Caco-2 (cell line): ENCODE measurements around the gene TNFRSF8. TPM values are rescaled to one million over a fixed set of nuclear protein-coding genes. Genes with fewer than 3 reads are reported as not detected.

Experiments
- BruUV-seq: library from RNA; stranded (reverse); fragments of 400-500 nt; replicated peaks from 2 replicates; lab custom pipeline; 2021; lab: Mats Ljungman, UMichigan
- CTCF ChIA-PET: fragments of 300-600 bp; sonication (Branson Sonifier 250); formaldehyde crosslinking; loops from one replicate; lab custom pipeline; 2022; ENCODE audit warnings: antibody characterized with exemption; lab: Charles Lee
- POLR2A ChIA-PET: fragments of 300-600 bp; sonication (Branson Sonifier 250); formaldehyde crosslinking; loops from one replicate; lab custom pipeline; 2022; ENCODE audit warnings: antibody characterized with exemption; lab: Charles Lee
- DNase-seq, 2 experiments: peaks; one replicate each; pipeline versions ENCODE4 v3.0.0 to v3.0.0-alpha.2; 2020 to 2022
- H3K27me3 ChIP-seq: replicated peaks from 2 replicates; pipeline ENCODE4 v1.6.0; 2011; ENCODE audit warnings: low read length; ENCODE audit not compliant: control insufficient read depth, insufficient read depth
- H3K36me3 ChIP-seq: 2 replicates; pipeline ENCODE4 v1.5.1; 2011; ENCODE audit warnings: low read length; ENCODE audit not compliant: control insufficient read depth, insufficient read depth
- H3K4me1 ChIP-seq: fragments of 250-450 bp; sonication (Bioruptor Pico); 2 replicates; pipeline ENCODE4 v1.5.1; 2020; ENCODE audit warnings: mild to moderate bottlenecking
- H3K4me3 ChIP-seq: 2 replicates; pipeline ENCODE4 v1.5.1; 2011; ENCODE audit warnings: low read depth, mild to moderate bottlenecking, control low read depth, low read length
- H3K9me3 ChIP-seq: fragments of 250-450 bp; sonication (Bioruptor Pico); 2 replicates; pipeline ENCODE4 v1.5.1; 2020; ENCODE audit warnings: mild to moderate bottlenecking, moderate library complexity
- H3K27ac Mint-ChIP-seq: one replicate; pipeline ENCODE4 v1.8.0; 2022; ENCODE audit warnings: mixed read lengths; ENCODE audit not compliant: unreplicated experiment
- H3K27me3 Mint-ChIP-seq: one replicate; pipeline ENCODE4 v1.8.0; 2022; ENCODE audit warnings: mixed read lengths; ENCODE audit not compliant: insufficient read depth, unreplicated experiment
- H3K36me3 Mint-ChIP-seq: one replicate; pipeline ENCODE4 v1.8.0; 2022; ENCODE audit warnings: mild to moderate bottlenecking, mixed read lengths; ENCODE audit not compliant: insufficient read depth, unreplicated experiment
- H3K4me1 Mint-ChIP-seq: one replicate; pipeline ENCODE4 v1.8.0; 2022; ENCODE audit warnings: low read depth, mixed read lengths; ENCODE audit not compliant: unreplicated experiment
- H3K4me3 Mint-ChIP-seq: one replicate; pipeline ENCODE4 v1.8.0; 2022; ENCODE audit warnings: mild to moderate bottlenecking, moderate library complexity, mixed read lengths; ENCODE audit not compliant: unreplicated experiment
- H3K9me3 Mint-ChIP-seq: one replicate; pipeline ENCODE4 v1.8.0; 2022; ENCODE audit warnings: mixed read lengths; ENCODE audit not compliant: unreplicated experiment
- intact Hi-C: fragments of 100-400 bp; cut with micrococcal nuclease; formaldehyde crosslinking; loops from one replicate; pipeline ENCODE4 v1.10.0; 2022; ENCODE audit not compliant: unreplicated experiment
- total RNA-seq: library from RNA; stranded (reverse); gene quantifications from 2 replicates; pipeline ENCODE4 v1.2.3, GENCODE V29; 2022
- TF ChIP-seq, protein P1 (sequence below), 2 experiments: fragments of 200-600 bp in 1 of 2; IDR thresholded peaks; 1 replicate in 1 of 2; 2 replicates in 1 of 2; pipeline versions ENCODE4 v1.5.1 to v1.8.0; 2011 to 2022; ENCODE audit warnings: antibody characterized with exemption in 1 of 2, control low read depth in 1 of 2, inconsistent platforms in 1 of 2, low read depth in 1 of 2, low read length in 1 of 2, mild to moderate bottlenecking in 1 of 2, moderate library complexity in 1 of 2; ENCODE audit not compliant: insufficient read depth in 1 of 2, severe bottlenecking in 1 of 2, unreplicated experiment in 1 of 2

The TNFRSF8 gene
- total RNA-seq, 1 experiment from 2014 or later: not detected

DNA sequence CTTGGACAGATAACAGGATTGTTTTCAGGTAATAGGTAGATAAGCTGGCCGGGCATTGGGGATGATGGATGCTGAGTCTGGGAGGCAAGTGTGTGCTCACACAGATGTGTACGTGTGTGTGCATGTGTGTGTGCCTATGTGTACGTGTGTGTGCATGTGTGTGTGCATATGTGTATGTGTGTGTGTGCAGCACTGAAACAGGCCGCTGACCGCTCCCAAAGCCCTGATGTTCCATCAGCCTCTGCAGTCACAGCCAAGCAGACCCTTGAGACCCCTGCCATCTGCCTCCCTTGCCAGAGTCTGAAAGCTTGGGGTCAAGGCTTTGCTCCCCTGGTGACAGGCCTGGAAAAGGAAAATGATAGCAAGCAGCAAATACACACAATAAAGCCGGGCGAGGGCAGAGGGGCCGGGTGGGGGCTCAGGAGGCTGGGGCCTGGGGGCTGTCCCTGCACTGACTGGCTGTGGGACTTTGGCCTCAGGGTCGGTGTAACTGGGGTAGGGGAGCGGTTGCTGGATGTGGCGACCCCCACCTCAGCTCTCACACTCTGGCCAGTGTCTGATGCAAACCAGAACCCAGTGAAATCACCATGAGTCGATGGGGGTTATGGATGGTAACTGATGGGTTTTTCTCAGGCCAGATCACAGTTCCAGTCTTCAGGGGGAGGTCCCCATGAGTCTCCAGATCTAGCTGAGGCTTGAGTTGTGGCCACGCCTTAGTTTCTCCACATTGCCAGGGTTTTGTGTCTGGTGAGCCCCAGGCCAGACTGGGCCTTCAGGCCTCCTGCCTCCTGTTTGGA, 9.2 kb upstream of the TNFRSF8 start:
- H3K4me1 Mint-ChIP-seq: peaks cover 11% of the 10 kb centered on the region
- DNase-seq: no peak
- no peaks in the 10 kb centered on the region for H3K27me3 Mint-ChIP-seq
- intact Hi-C loops: no loop called here
- Histone ChIP-seq H3K4me3 (no peak overlapping the region), H3K27me3 (no peaks in the 10 kb centered on the region), H3K36me3 (no peaks in the 10 kb centered on the region), H3K4me1 (peaks cover 7% of the 10 kb centered on the region), H3K9me3 (no peaks in the 10 kb centered on the region)
- BruUV-seq: no TSS peak
- POLR2A ChIA-PET: no interaction called here
- no peaks in the 10 kb centered on the region for H3K9me3 Mint-ChIP-seq
- H3K4me3 Mint-ChIP-seq: no peak overlapping the region
- TF ChIP-seq, protein P1, sequence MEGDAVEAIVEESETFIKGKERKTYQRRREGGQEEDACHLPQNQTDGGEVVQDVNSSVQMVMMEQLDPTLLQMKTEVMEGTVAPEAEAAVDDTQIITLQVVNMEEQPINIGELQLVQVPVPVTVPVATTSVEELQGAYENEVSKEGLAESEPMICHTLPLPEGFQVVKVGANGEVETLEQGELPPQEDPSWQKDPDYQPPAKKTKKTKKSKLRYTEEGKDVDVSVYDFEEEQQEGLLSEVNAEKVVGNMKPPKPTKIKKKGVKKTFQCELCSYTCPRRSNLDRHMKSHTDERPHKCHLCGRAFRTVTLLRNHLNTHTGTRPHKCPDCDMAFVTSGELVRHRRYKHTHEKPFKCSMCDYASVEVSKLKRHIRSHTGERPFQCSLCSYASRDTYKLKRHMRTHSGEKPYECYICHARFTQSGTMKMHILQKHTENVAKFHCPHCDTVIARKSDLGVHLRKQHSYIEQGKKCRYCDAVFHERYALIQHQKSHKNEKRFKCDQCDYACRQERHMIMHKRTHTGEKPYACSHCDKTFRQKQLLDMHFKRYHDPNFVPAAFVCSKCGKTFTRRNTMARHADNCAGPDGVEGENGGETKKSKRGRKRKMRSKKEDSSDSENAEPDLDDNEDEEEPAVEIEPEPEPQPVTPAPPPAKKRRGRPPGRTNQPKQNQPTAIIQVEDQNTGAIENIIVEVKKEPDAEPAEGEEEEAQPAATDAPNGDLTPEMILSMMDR (IDR thresholded peaks at IDR 0.05; ENCODE audit: insufficient read depth in 1 of 2, low read depth in 1 of 2, low read length in 1 of 2, severe bottlenecking in 1 of 2, unreplicated experiment in 1 of 2): no peak
- no peaks in the 10 kb centered on the region for H3K36me3 Mint-ChIP-seq
- CTCF ChIA-PET: no interaction called here
- no peak overlapping the region for H3K27ac Mint-ChIP-seq

DNA sequence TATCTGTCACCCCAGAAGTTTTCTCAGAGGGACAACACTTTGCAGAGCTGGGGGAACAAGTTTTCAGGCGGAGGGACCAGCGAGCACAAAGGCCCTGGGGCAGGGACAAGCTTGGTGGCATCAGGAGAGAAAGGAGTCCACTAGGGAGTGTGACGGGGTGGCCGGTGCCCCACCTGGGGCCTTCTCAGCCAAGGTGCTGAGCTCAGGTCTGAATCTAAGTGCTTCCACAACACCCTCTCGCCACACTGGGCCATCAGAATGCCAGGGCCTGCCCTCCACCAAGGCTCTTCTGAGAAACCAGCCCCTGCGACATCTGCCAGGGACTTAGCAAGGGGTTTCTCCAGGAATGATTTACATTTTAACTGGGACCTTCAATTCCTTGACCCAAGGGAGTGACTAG, 7.8 kb upstream of the TNFRSF8 start:
- POLR2A ChIA-PET: no interaction called here
- CTCF ChIA-PET: interaction anchor here (0.6 kb wide), 1 partner anchor 24 kb away, joined by 3 read pairs; no protein-coding TSS in a partner anchor
- Mint-ChIP-seq H3K27ac (no peak overlapping the region), H3K4me1 (peaks cover 11% of the 10 kb centered on the region), H3K36me3 (no peaks in the 10 kb centered on the region), H3K4me3 (no peak overlapping the region), H3K9me3 (no peaks in the 10 kb centered on the region), H3K27me3 (peaks cover 4% of the 10 kb centered on the region)
- no TSS peak for BruUV-seq
- TF ChIP-seq, protein P1 (IDR thresholded peaks at IDR 0.05; ENCODE audit: insufficient read depth in 1 of 2, low read depth in 1 of 2, low read length in 1 of 2, severe bottlenecking in 1 of 2, unreplicated experiment in 1 of 2): no peak
- intact Hi-C loops: no loop called here
- Histone ChIP-seq H3K27me3 (no peaks in the 10 kb centered on the region), H3K4me1 (peaks cover 7% of the 10 kb centered on the region), H3K4me3 (no peak overlapping the region), H3K36me3 (no peaks in the 10 kb centered on the region), H3K9me3 (no peaks in the 10 kb centered on the region)
- DNase-seq: no peak

DNA sequence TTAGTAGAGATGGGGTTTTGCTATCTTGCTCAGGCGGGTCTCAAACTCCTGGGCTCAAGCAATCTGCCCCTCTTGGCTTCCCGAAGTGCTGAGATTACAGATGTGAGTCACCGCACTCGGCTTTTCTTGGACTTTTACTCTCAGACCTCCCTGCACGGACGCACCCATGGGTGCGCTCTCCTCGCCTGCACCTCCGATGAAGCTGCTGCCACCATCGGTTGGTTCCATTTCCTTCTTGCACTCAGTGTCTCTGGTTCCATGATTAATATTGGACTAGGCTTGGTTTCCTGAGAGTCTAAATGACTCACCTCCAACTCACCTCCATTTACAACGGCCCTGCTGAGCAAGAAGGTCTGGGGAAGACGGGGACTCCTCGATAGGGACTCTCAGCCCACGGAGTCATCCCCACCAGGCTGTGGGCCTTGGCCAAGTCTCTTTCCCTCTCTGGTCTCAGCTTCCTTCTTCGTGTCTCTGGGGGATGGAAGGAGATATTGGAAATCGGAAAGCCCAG, 6.7 kb upstream of the TNFRSF8 start:
- no TSS peak for BruUV-seq
- Mint-ChIP-seq H3K4me1 (peaks cover 11% of the 10 kb centered on the region), H3K9me3 (no peaks in the 10 kb centered on the region), H3K4me3 (no peak overlapping the region), H3K27ac (no peak overlapping the region), H3K27me3 (peaks cover 4% of the 10 kb centered on the region), H3K36me3 (no peaks in the 10 kb centered on the region)
- TF ChIP-seq, protein P1 (IDR thresholded peaks at IDR 0.05; ENCODE audit: insufficient read depth in 1 of 2, low read depth in 1 of 2, low read length in 1 of 2, severe bottlenecking in 1 of 2, unreplicated experiment in 1 of 2): no peak
- H3K4me1 ChIP-seq: peaks cover 7% of the 10 kb centered on the region
- H3K9me3 ChIP-seq: no peaks in the 10 kb centered on the region
- H3K27me3 ChIP-seq: no peaks in the 10 kb centered on the region
- POLR2A ChIA-PET: no interaction called here
- CTCF ChIA-PET: no interaction called here
- no peak overlapping the region for H3K4me3 ChIP-seq
- intact Hi-C loops: no loop called here
- DNase-seq: no peak
- H3K36me3 ChIP-seq: no peaks in the 10 kb centered on the region
